ENCODE results near the gene TTC34. TPM values are rescaled to one million over a fixed set of nuclear protein-coding genes. Genes with fewer than 3 reads are reported as not detected.

TTC34 gene
- total and polyA plus RNA-seq, 5 donors from 2014 or later: 0.05 to 1.1 (median 0.13) TPM

- Mint-ChIP-seq H3K27ac (no peak overlapping the region), H3K27me3 (peaks cover 5% of the 10 kb centered on the region), H3K4me3 (no peak overlapping the region), H3K36me3 (no peaks in the 10 kb centered on the region), H3K4me1 (peaks cover 0 to 2% (median 0%) of the 10 kb centered on the region in 4 donors), H3K9me3 (peaks cover 0 to 7% (median 0%) of the 10 kb centered on the region in 7 donors)
- Histone ChIP-seq H3K36me3 (ENCODE audit: control insufficient read depth, insufficient read depth, low read length) (no peaks in the 10 kb centered on the region), H3K9me3 (ENCODE audit: control insufficient read depth in 2 of 2, low read length in 2 of 2) (peaks cover 0 to 8% of the 10 kb centered on the region in 2 experiments), H3K27ac (ENCODE audit: insufficient read depth, low read length, poor library complexity, severe bottlenecking) (no peak overlapping the region), H3K4me3 (ENCODE audit: low read depth, low read length) (no peak overlapping the region), H3K4me1 (ENCODE audit: control insufficient read depth, insufficient read depth, low read length, poor library complexity, severe bottlenecking) (no peaks in the 10 kb centered on the region), H3K27me3 (ENCODE audit: control insufficient read depth, insufficient read depth, low read length) (no peaks in the 10 kb centered on the region)
- no peak for ATAC-seq (ENCODE audit: low read depth in 2 of 2)
- no peak for DNase-seq
Observed at GRCh38 chr1:2824999-2825398, 23.5 kb upstream of the TTC34 start.

DNA sequence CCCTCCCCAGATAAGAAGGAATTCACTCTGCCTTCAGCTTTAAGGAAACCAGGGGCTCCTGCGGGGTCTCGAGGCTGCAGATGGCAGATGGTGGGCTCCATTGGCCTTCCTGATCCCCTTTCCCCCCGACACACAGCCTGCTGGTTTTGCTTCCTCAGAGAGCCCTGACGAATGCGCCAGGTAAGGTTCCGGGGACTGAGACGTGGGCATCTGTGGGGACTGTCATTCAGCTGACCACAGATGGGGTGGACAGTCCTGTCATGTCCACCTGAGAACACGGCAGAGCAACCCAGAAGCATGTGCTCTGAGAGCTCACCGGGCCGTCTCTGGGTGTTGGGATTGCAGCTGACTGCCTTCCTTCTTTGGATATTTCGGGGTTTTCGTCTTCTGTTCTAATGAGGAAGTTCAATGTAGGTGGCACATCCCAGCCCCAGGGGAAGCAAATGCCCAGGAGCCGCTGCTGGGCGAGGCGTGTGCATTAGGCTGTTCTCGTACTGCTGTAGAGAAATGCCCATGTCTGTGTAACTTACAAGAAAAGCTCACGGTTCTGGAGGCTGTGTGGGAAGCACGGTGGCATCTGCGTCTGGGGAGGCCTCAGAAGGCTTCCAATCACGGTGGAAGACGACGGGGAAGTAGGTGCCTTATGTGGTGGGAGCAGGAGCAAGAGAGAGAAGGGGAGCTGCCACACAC is 22.6 kb upstream of the TTC34 start:
- DNase-seq: no peak
- no peak for ATAC-seq (ENCODE audit: low read depth in 2 of 2)
- H3K27me3 ChIP-seq (ENCODE audit: control insufficient read depth, insufficient read depth, low read length): no peaks in the 10 kb centered on the region

DNA sequence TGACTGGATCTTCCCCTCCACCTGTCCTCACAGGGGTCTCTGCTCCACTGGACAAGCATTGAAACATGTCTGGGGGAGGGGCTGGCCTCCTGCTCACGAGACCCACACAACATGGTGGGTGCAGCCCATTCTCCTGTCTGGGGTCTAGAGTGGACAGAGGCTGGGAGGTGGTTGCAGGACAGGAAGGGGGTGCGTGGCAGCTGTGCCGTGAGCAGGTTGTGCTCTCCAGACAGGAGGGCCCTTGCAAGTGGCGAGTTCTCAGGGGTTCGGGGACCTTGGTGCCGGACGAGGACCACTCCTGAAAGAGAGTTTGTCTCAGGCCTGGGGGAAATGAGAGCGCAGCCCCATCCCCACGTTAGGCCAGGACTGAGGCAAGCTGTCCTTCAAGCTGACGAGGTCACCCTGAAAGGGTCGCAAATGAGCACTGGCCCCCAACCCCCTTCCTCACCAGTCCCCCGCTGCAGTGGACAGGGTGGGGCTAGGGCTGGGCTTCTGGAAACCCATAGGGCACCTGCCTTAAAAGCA is 21.2 kb upstream of the TTC34 start:
- no peak overlapping the region for H3K4me3 Mint-ChIP-seq
- ATAC-seq (ENCODE audit: low read depth in 2 of 2) (no peak), DNase-seq (no peak)

More for the DNA sequence above, 22.6 kb upstream of the TTC34 start:
- Mint-ChIP-seq H3K9me3 (peaks cover 0 to 7% (median 0%) of the 10 kb centered on the region in 7 donors), H3K36me3 (no peaks in the 10 kb centered on the region), H3K4me3 (no peak overlapping the region), H3K27me3 (peaks cover 5% of the 10 kb centered on the region), H3K27ac (peak overlapping the region in 1 of 3 donors; percentile 81), H3K4me1 (peaks cover 0 to 2% (median 0%) of the 10 kb centered on the region in 4 donors)
- Histone ChIP-seq H3K9me3 (ENCODE audit: control insufficient read depth in 2 of 2, low read length in 2 of 2) (peaks cover 0 to 8% of the 10 kb centered on the region in 2 experiments), H3K36me3 (ENCODE audit: control insufficient read depth, insufficient read depth, low read length) (no peaks in the 10 kb centered on the region), H3K4me3 (ENCODE audit: low read depth, low read length) (no peak overlapping the region), H3K4me1 (ENCODE audit: control insufficient read depth, insufficient read depth, low read length, poor library complexity, severe bottlenecking) (no peaks in the 10 kb centered on the region), H3K27ac (ENCODE audit: insufficient read depth, low read length, poor library complexity, severe bottlenecking) (no peak overlapping the region)

DNA sequence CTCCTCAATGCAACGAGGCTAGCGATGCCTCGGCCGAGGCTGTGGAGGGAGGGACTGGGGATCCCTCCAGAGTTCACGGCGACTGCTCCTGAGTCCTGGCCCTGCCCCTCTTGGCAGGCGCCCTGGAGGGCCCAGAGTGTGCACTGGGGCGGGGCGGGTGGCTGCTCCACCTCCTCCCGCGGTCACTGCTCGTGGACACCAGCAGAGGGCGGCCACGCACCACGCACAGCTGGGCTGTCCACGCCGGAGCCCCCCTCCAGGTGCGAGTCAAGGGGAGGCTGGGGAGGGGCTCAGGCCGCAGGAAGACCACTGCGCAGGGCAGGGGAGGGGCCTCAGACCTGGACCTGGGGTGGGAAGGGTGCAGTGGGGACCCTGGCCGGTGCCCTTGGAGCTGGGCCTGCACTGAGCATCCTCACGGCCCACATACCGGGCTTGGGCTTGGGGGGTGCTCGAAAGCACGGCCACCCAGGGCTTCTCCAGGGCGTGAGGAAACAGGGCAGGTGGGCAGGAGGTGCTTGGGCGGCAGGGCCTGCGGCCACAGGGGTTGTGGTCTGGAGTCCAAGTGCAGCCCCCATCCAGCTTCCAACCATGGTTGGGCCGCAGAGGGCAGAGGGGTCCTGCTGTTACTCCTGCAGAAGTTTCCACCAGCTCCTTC is 20.6 kb upstream of the TTC34 start:
- no peaks in the 10 kb centered on the region for H3K36me3 ChIP-seq (ENCODE audit: control insufficient read depth, insufficient read depth, low read length)
- H3K27ac ChIP-seq (ENCODE audit: insufficient read depth, low read length, poor library complexity, severe bottlenecking): no peak overlapping the region
- no peaks in the 10 kb centered on the region for H3K27me3 ChIP-seq (ENCODE audit: control insufficient read depth, insufficient read depth, low read length)
- peaks cover 0 to 1% (median 0%) of the 10 kb centered on the region in 7 donors for H3K9me3 Mint-ChIP-seq
- no peak overlapping the region for H3K4me3 Mint-ChIP-seq
- DNase-seq: peak in 2 of 3 donors; percentile 12 to 27
- H3K4me1 Mint-ChIP-seq: peaks cover 0 to 2% (median 0%) of the 10 kb centered on the region in 4 donors
- no peaks in the 10 kb centered on the region for H3K9me3 ChIP-seq (ENCODE audit: control insufficient read depth in 2 of 2, low read length in 2 of 2)
- H3K27ac Mint-ChIP-seq: no peak overlapping the region
- H3K27me3 Mint-ChIP-seq: peaks cover 5% of the 10 kb centered on the region
- H3K4me3 ChIP-seq (ENCODE audit: low read depth, low read length): no peak overlapping the region
- ATAC-seq (ENCODE audit: low read depth in 2 of 2): no peak
- H3K36me3 Mint-ChIP-seq: no peaks in the 10 kb centered on the region
- H3K4me1 ChIP-seq (ENCODE audit: control insufficient read depth, insufficient read depth, low read length, poor library complexity, severe bottlenecking): no peaks in the 10 kb centered on the region

More for the DNA sequence above, 21.2 kb upstream of the TTC34 start:
- Histone ChIP-seq H3K27me3 (ENCODE audit: control insufficient read depth, insufficient read depth, low read length) (no peaks in the 10 kb centered on the region), H3K27ac (ENCODE audit: insufficient read depth, low read length, poor library complexity, severe bottlenecking) (no peak overlapping the region), H3K4me1 (ENCODE audit: control insufficient read depth, insufficient read depth, low read length, poor library complexity, severe bottlenecking) (no peaks in the 10 kb centered on the region), H3K4me3 (ENCODE audit: low read depth, low read length) (no peak overlapping the region), H3K36me3 (ENCODE audit: control insufficient read depth, insufficient read depth, low read length) (no peaks in the 10 kb centered on the region), H3K9me3 (ENCODE audit: control insufficient read depth in 2 of 2, low read length in 2 of 2) (peaks cover 0 to 6% of the 10 kb centered on the region in 2 experiments)
- Mint-ChIP-seq H3K27me3 (peaks cover 5% of the 10 kb centered on the region), H3K36me3 (no peaks in the 10 kb centered on the region), H3K9me3 (peaks cover 0 to 3% (median 0%) of the 10 kb centered on the region in 7 donors), H3K4me1 (peaks cover 0 to 2% (median 0%) of the 10 kb centered on the region in 4 donors), H3K27ac (no peak overlapping the region)

GRCh38 chr1:2821373-2821955 is 20.0 kb upstream of the TTC34 start:
- no peak overlapping the region for H3K27ac Mint-ChIP-seq
- no peak for DNase-seq
- H3K36me3 ChIP-seq (ENCODE audit: control insufficient read depth, insufficient read depth, low read length): no peaks in the 10 kb centered on the region
- ATAC-seq (ENCODE audit: low read depth in 2 of 2): no peak
- H3K27me3 ChIP-seq (ENCODE audit: control insufficient read depth, insufficient read depth, low read length): no peaks in the 10 kb centered on the region
- H3K4me3 Mint-ChIP-seq: no peak overlapping the region
- H3K36me3 Mint-ChIP-seq: no peaks in the 10 kb centered on the region
- no peaks in the 10 kb centered on the region for H3K9me3 ChIP-seq (ENCODE audit: control insufficient read depth in 2 of 2, low read length in 2 of 2)
- H3K9me3 Mint-ChIP-seq: no peaks in the 10 kb centered on the region
- H3K4me1 ChIP-seq (ENCODE audit: control insufficient read depth, insufficient read depth, low read length, poor library complexity, severe bottlenecking): no peaks in the 10 kb centered on the region
- peaks cover 5% of the 10 kb centered on the region for H3K27me3 Mint-ChIP-seq
- no peak overlapping the region for H3K4me3 ChIP-seq (ENCODE audit: low read depth, low read length)
- H3K4me1 Mint-ChIP-seq: peaks cover 0 to 2% (median 0%) of the 10 kb centered on the region in 4 donors
- no peak overlapping the region for H3K27ac ChIP-seq (ENCODE audit: insufficient read depth, low read length, poor library complexity, severe bottlenecking)

- H3K27me3 Mint-ChIP-seq: peaks cover 5% of the 10 kb centered on the region
- H3K27ac Mint-ChIP-seq: no peak overlapping the region
- no peaks in the 10 kb centered on the region for H3K36me3 ChIP-seq (ENCODE audit: control insufficient read depth, insufficient read depth, low read length)
- H3K27ac ChIP-seq (ENCODE audit: insufficient read depth, low read length, poor library complexity, severe bottlenecking): no peak overlapping the region
- H3K4me3 Mint-ChIP-seq: no peak overlapping the region
- DNase-seq (no peak), ATAC-seq (ENCODE audit: low read depth in 2 of 2) (no peak)
- H3K27me3 ChIP-seq (ENCODE audit: control insufficient read depth, insufficient read depth, low read length): no peaks in the 10 kb centered on the region
- no peaks in the 10 kb centered on the region for H3K36me3 Mint-ChIP-seq
- no peaks in the 10 kb centered on the region for H3K9me3 Mint-ChIP-seq
- H3K4me1 Mint-ChIP-seq: peaks cover 0 to 2% (median 0%) of the 10 kb centered on the region in 4 donors
- H3K9me3 ChIP-seq (ENCODE audit: control insufficient read depth in 2 of 2, low read length in 2 of 2): no peaks in the 10 kb centered on the region
- H3K4me3 ChIP-seq (ENCODE audit: low read depth, low read length): no peak overlapping the region
- H3K4me1 ChIP-seq (ENCODE audit: control insufficient read depth, insufficient read depth, low read length, poor library complexity, severe bottlenecking): no peaks in the 10 kb centered on the region
Observed at GRCh38 chr1:2820731-2821372, 19.4 kb upstream of the TTC34 start.

DNA sequence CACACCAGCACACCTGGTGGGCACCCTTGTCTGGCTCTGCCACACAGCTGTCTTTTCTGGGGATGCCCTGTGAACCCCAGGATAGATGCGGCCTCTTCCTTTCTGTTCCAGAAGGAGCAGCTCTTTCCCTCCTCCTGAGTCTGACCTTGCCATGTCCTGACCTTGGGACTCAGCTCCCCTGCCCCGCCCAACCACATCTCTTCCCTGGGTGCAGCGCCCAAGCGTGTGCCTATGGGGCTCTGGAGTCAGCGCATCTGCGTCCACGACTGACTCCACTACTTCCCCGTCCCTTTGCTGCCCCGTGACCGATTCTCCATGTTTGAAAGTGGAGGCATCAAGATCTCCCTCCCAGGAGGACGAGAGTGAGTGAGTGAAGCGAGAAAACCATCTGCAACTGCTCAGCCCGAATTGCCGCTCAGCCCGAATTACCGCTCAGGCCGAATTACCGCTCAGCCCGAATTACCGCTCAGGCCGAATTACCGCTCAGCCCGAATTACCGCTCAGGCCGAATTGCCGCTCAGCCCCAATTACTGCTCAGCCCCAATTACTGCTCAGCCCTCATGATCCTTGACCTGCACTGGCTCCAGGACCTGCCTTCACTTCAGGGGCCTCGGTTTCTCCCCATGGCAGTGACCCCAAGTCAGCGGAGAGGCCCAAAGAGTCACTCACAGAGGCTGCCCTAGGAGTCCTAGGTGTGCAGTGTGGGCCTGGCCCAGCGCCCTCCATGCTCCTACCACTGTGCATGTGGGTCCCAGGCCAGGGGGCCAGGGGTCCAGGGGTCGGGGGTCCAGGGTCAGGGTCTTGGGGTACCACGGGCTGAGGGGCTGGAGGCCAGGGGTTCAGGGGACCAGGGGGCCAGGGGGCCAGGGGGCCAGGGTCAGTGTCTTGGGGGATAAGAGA is 18.6 kb upstream of the TTC34 start:
- Mint-ChIP-seq H3K9me3 (no peaks in the 10 kb centered on the region), H3K4me3 (no peak overlapping the region), H3K27me3 (peaks cover 5% of the 10 kb centered on the region), H3K4me1 (peaks cover 0 to 2% (median 0%) of the 10 kb centered on the region in 4 donors), H3K27ac (no peak overlapping the region), H3K36me3 (no peaks in the 10 kb centered on the region)
- Histone ChIP-seq H3K4me1 (ENCODE audit: control insufficient read depth, insufficient read depth, low read length, poor library complexity, severe bottlenecking) (no peaks in the 10 kb centered on the region), H3K4me3 (ENCODE audit: low read depth, low read length) (no peak overlapping the region), H3K36me3 (ENCODE audit: control insufficient read depth, insufficient read depth, low read length) (no peaks in the 10 kb centered on the region), H3K27me3 (ENCODE audit: control insufficient read depth, insufficient read depth, low read length) (no peaks in the 10 kb centered on the region), H3K27ac (ENCODE audit: insufficient read depth, low read length, poor library complexity, severe bottlenecking) (no peak overlapping the region), H3K9me3 (ENCODE audit: control insufficient read depth in 2 of 2, low read length in 2 of 2) (no peaks in the 10 kb centered on the region)
- DNase-seq: no peak
- no peak for ATAC-seq (ENCODE audit: low read depth in 2 of 2)

All from CD4-positive, CD25-positive, alpha-beta regulatory T cell (primary cell).